Activated CD4-positive, CD25-positive, alpha-beta regulatory T cell treated with anti-CD3 and anti-CD28 coated beads, Interleukin-2, amount 50 U/mL, for 72 hours (primary cell): ENCODE results near the gene ATP11A.

Source experiments
- DNase-seq: peaks from one replicate; pipeline ENCODE4 v3.0.0; 2021

Gene ATP11A

GRCh38 chr13:112917056-112917664, 227.3 kb downstream of the ATP11A start:
- DNase-seq: no peak

- no peak for DNase-seq
Observed at GRCh38 chr13:112917737-112918136, 227.9 kb downstream of the ATP11A start.

GRCh38 chr13:112918266-112918665, 228.4 kb downstream of the ATP11A start:
- DNase-seq: no peak

- no peak for DNase-seq
Observed at GRCh38 chr13:112918746-112919145, 228.9 kb downstream of the ATP11A start.

GRCh38 chr13:112923962-112924361, 234.1 kb downstream of the ATP11A start:
- DNase-seq: no peak

- no peak for DNase-seq
Observed at GRCh38 chr13:112924365-112924764, 234.5 kb downstream of the ATP11A start.

- no peak for DNase-seq
Observed at GRCh38 chr13:112926003-112926402, 236.2 kb downstream of the ATP11A start.

- DNase-seq: no peak
Observed at GRCh38 chr13:112926993-112927392, 237.2 kb downstream of the ATP11A start.

GRCh38 chr13:112928020-112928971, 238.5 kb downstream of the ATP11A start:
- no peak for DNase-seq

GRCh38 chr13:112928972-112929782, 239.3 kb downstream of the ATP11A start:
- no peak for DNase-seq

- DNase-seq: no peak
Observed at GRCh38 chr13:112929783-112930055, 239.9 kb downstream of the ATP11A start.

GRCh38 chr13:112930192-112930591, 240.4 kb downstream of the ATP11A start:
- no peak for DNase-seq

GRCh38 chr13:112931028-112931934, 241.4 kb downstream of the ATP11A start:
- no peak for DNase-seq

GRCh38 chr13:112932971-112933370, 243.1 kb downstream of the ATP11A start:
- DNase-seq: no peak

GRCh38 chr13:112933649-112934048, 243.8 kb downstream of the ATP11A start:
- no peak for DNase-seq

- DNase-seq: no peak
Observed at GRCh38 chr13:112934078-112934477, 244.2 kb downstream of the ATP11A start.
